Measurements from ENCODE around the gene RHBDD3.

The RHBDD3 gene

DNA sequence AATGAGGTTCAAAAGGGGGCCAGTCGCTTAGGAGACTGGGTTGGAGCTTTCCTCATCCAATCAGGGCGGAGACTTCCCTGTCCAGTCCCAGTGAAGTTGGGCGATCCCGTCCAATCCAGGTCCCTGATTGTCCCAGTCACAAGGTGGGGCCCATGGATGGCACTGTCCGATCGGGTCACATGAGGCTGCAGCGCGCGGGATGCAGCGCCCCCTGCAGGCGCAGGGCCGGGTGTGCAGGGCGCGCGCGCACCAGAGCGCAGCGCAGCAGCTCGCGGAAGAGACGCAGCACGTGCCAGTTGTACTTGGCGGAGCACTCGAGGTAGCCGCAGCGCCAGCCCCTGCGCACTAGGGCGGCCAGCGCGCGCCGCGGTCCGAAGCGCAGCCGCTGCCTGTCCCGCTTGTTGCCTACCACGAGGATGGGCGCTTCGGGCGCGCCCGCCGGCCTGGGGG lies 45.4 kb upstream of the RHBDD3 start:
- DNase-seq (ENCODE audit: low read depth) = no peak
- H3K4me3 ChIP-seq (ENCODE audit: low read length) = no peak overlapping the region
- peak; percentile 73 for TF ChIP-seq CTCF (conservative IDR thresholded peaks at IDR 0.05; ENCODE audit: low read depth, low read length)

DNA sequence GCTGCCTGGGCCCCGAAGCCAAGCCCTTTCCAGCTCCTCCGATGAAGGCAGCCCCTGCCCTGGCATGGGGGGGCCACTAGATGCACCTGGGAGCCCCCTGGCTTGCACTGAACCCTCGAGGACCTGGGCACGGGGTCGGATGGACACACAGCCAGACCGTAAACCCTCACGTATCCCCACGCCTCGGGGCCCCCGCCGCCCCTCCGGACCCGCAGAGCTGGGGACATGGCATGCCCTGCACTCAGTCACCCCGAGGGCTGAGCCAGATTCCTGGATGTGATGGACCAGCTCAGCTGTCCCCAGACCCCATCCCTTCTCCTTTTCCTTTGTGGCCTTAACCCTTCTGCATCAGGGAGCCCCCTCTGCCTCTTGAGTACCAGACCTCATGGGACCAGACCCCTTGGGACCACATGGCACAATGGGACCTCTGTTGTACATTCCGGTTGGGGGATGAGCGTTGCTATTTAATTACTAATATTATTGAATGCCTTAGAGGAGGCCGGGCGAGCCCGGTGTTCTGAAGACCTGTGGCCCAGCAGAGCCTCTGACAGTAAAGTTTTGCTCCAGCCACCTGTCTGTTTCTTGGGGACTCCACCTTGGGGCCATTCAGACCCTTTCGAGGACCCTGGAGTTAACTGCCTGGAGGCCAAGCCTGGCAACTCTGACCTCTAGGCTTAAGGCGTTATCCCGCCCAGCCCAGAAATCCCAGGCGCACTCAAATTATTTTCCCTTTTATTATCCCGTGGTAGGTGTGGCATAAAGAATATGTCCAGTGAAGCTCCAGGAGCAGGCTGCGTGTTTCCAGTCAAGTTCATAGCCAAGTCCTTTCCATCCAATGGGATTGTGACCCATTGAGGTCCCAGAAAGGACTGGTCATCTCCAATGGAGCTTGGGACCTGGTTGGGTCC lies 44.7 kb upstream of the RHBDD3 start:
- no peak overlapping the region for H3K4me3 ChIP-seq (ENCODE audit: low read length)
- no peak for DNase-seq (ENCODE audit: low read depth)
- no peak for TF ChIP-seq CTCF (conservative IDR thresholded peaks at IDR 0.05; ENCODE audit: low read depth, low read length)

- no peak for TF ChIP-seq CTCF (conservative IDR thresholded peaks at IDR 0.05; ENCODE audit: low read depth, low read length)
- DNase-seq (ENCODE audit: low read depth) = no peak
- H3K4me3 ChIP-seq (ENCODE audit: low read length) = no peak overlapping the region
These were observed 43.9 kb upstream of the RHBDD3 start for GRCh38 chr22:29311464-29312217.

GRCh38 chr22:29310863-29311339 lies 43.1 kb upstream of the RHBDD3 start:
- TF ChIP-seq CTCF (conservative IDR thresholded peaks at IDR 0.05; ENCODE audit: low read depth, low read length) = no peak
- DNase-seq (ENCODE audit: low read depth) = peak; percentile 83

DNA sequence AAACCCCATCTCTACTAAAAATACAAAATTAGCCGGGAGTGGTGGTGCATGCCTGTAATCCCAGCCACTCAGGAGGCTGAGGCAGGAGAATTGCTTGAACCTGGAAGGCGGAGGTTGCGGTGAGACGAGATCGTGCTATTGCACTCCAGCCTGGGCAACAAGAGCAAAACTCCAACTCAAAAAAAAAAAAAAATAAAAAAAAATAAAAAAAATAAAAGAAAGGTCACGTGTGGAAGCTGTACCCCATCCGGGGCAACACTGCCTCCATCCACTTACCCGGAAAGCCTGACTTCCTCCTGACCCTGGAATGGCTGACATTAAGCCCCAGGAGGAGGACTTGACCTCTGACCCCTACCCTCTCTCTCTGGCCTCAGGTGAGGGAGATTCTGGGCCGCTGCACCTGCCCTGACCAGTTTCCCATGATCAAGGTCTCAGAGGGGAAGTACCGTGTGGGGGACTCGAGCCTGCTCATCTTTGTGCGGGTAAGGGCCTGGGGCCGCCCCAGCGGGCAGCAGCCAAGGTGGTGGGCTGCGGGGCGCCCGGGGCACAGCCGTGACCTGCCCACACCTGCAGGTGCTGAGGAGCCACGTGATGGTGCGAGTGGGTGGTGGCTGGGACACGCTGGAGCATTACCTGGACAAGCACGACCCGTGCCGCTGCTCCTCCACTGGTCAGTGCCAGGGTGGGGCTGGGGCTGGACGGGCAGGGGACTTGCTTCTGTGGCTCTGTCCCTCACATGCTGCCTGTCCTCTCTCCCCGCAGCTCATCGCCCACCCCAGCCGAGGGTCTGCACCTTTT lies 42.5 kb upstream of the RHBDD3 start:
- no peak for DNase-seq (ENCODE audit: low read depth)
- H3K4me3 ChIP-seq (ENCODE audit: low read length) = no peak overlapping the region
- no peak for TF ChIP-seq CTCF (conservative IDR thresholded peaks at IDR 0.05; ENCODE audit: low read depth, low read length)

More at GRCh38 chr22:29310863-29311339, 43.1 kb upstream of the RHBDD3 start:
- H3K4me3 ChIP-seq (ENCODE audit: low read length) = no peak overlapping the region

- no peak overlapping the region for H3K4me3 ChIP-seq (ENCODE audit: low read length)
These were observed 41.7 kb upstream of the RHBDD3 start for GRCh38 chr22:29309332-29310064.

More at GRCh38 chr22:29309332-29310064, 41.7 kb upstream of the RHBDD3 start:
- no peak for DNase-seq (ENCODE audit: low read depth)
- no peak for TF ChIP-seq CTCF (conservative IDR thresholded peaks at IDR 0.05; ENCODE audit: low read depth, low read length)
